HG02840 (cell line): ENCODE results near the gene ZFP36L2.

Source experiments
- ATAC-seq: cut with Tn5 transposase; IDR thresholded peaks from one replicate; pipeline ENCODE4 v1.9.1; 2021; ENCODE audit warnings: mild to moderate bottlenecking, moderate library complexity, moderate number of reproducible peaks; ENCODE audit not compliant: unreplicated experiment, low FRiP score

The ZFP36L2 gene

GRCh38 chr2:43226558-43226954, at the start of gene ZFP36L2:
Gene ZFP36L2 (minus strand): TSS chr2:43226606. CDS start chr2:43226315, 291 bp downstream.
- ATAC-seq: peak; percentile 50

- no peak for ATAC-seq
Observed at GRCh38 chr2:43274721-43275120, 48.3 kb upstream of the ZFP36L2 start.

- no peak for ATAC-seq
Observed at GRCh38 chr2:43274055-43274454, 47.6 kb upstream of the ZFP36L2 start.

GRCh38 chr2:43273529-43273928, 47.1 kb upstream of the ZFP36L2 start:
- ATAC-seq: no peak

- ATAC-seq: no peak
Observed at GRCh38 chr2:43270930-43271615, 44.7 kb upstream of the ZFP36L2 start.

GRCh38 chr2:43270461-43270860, 44.1 kb upstream of the ZFP36L2 start:
- no peak for ATAC-seq

DNA sequence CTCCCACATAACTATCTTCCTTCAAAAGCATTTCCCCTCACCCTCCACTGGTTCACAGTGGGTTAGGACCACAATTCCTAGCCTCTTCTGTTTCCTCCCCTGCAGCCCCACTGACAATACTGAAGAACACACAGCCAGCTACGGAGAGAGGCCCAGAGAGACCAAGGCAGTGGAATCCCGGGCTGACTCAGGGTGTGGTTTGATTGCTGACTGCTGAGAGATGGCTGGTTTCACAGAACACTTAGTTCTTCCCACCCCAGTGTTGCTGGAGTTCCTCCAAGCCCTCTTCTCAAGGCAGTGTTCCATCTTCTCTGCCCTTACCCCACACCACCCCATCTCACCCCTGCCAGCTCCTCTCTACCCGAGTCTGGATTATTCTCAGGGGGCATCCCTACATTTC, 43.3 kb upstream of the ZFP36L2 start:
- ATAC-seq: no peak

- ATAC-seq: no peak
Observed at GRCh38 chr2:43269074-43269572, 42.7 kb upstream of the ZFP36L2 start.

GRCh38 chr2:43268066-43268953, 41.9 kb upstream of the ZFP36L2 start:
- no peak for ATAC-seq

- no peak for ATAC-seq
Observed at GRCh38 chr2:43267381-43267780, 41.0 kb upstream of the ZFP36L2 start.

DNA sequence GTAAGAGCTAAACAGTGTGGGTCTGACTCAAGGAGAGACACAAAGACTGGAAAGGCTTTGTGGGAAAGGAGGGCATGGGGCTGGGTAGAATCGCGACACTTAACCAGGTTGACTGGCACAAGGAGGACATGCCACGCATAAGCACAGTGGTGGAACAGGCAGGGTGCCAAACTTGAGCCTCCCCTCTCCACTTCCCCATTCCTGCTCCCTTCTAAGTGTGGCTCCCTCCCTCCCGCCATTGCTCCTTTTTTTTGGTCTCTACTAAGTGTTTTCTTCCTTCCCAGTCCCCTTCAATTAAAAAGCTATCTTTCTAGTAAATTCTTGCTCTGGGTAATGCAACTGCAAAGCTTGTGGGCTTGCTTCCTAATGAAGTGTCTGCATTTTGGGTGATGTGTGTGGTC, 40.3 kb upstream of the ZFP36L2 start:
- no peak for ATAC-seq

DNA sequence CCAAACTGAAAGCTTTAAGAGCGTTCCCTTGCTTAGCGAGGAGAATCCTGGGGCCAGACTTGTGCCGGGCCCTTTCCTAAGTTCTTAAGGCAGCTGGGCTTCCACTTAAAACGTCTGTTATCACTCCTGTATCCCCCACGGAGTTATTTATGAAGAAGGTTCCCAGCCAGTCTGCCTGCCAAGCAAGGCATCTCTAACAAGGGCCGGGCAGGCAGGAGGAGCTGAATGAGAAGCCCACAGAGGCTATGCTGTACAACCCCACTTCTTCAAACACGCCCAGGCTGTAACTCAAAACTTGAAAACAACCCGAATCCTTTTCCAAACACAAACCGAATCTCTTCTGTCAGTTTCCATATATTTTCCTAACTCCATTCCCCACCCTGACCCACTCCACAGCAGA, 39.0 kb upstream of the ZFP36L2 start:
- no peak for ATAC-seq

- no peak for ATAC-seq
Observed at GRCh38 chr2:43265001-43265400, 38.6 kb upstream of the ZFP36L2 start.

GRCh38 chr2:43262951-43263350, 36.5 kb upstream of the ZFP36L2 start:
- ATAC-seq: no peak

DNA sequence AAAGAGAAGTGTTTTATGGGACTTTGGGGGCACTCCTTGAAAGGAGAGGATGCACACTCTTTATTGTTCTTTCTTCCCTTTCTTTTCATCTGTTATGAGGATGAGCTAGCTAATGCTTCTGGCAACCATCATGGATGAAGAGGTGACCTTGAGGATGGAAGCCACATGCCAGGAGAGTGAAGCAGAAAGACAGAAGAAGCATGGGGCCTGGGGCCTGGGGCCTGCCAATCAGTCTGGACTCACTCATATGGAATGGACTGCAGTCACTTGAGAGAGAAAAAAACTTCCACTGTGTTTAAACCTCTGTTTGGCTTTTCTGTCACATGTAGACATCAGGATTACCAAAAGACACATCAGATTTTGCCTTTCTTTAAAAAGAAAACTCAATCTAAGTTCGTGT, 35.8 kb upstream of the ZFP36L2 start:
- ATAC-seq: no peak

DNA sequence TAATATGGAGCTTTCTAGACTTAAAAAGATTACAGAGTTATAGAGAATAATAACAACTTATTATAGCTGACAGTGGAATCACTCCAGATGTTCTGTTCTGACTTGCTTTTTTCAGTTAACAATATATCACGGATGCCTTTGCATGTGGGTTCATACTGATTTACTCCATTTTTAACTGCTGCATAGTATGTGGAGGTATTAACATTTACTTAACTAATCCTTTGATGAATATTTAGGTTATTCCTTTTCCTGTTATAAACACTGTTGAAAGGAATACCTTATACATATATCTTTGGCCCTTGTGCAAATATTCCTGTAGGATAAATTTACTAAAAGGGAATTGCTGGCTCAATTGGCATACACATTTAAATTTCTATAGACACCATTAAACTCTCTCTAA, 33.1 kb upstream of the ZFP36L2 start:
- no peak for ATAC-seq

GRCh38 chr2:43258547-43259156, 32.2 kb upstream of the ZFP36L2 start:
- no peak for ATAC-seq

DNA sequence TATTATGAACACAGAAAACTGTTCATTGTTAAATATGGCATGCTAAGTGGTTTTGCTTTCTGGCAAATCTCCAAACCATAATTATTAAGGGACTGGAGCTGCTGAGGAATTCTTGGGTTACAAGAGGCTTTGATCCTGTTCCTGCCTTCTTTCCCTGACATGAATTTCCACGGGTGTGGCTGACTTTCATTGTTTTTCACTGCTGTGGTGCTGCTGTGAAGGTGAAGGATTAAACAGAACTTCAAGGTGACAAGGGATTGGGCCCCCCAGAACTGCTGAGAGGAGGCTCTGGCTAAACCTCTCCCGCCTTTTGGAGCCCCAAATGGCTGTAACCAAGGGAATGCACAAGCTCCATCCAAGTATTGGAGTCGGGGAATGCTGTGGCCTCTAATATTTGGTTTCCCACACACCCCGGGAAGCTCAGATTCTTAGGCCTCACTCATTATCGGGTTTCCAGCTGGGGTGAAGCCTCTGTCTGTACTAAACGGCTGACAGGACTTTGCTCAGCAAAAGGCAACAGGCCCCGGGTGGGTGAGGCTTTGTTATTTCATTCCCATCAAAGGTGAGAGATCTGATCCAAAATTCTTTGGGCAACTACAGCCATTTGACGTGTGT, 29.0 kb upstream of the ZFP36L2 start:
- no peak for ATAC-seq

- ATAC-seq: no peak
Observed at GRCh38 chr2:43254331-43254730, 27.9 kb upstream of the ZFP36L2 start.

DNA sequence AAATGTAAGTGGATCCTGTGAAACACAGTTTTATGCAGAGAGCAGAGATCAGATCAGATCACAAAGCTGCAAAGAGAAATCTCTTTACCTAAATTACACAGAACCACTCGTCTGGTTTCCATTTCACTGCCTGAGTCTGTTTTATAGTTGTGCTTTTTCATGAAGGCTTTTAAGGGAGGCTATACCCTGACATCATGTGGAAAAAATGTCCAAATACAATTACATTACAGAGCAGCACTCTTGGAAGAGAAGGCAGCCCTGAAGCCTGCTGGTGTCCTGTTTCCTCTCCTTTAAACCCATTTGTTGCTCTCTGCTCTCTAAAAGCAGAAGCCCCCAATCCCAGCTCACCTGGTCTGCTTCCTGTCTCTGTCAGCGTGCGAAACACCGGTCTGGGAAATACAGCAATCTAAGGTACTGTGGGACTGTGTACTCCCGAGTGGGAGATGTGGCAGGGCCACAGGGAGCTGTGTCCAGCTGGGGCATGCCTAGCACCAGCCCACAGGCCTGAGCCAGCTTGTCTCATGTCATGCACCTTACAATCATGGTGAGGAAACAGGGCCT, 24.8 kb upstream of the ZFP36L2 start:
- ATAC-seq: no peak
